22Rv1 (cell line): ENCODE data around the gene MOB3B.

Experiments used
- ZFX ChIP-seq: fragments of 450-650 bp; IDR thresholded peaks from 2 replicates; pipeline ENCODE4 v1.6.1; 2017; ENCODE audit warnings: antibody characterized with exemption, borderline replicate concordance
- TF ChIP-seq, protein P1 (sequence below): fragments of 450-650 bp; IDR thresholded peaks from 2 replicates; pipeline ENCODE4 v1.5.1; 2017; ENCODE audit warnings: mild to moderate bottlenecking

DNA sequence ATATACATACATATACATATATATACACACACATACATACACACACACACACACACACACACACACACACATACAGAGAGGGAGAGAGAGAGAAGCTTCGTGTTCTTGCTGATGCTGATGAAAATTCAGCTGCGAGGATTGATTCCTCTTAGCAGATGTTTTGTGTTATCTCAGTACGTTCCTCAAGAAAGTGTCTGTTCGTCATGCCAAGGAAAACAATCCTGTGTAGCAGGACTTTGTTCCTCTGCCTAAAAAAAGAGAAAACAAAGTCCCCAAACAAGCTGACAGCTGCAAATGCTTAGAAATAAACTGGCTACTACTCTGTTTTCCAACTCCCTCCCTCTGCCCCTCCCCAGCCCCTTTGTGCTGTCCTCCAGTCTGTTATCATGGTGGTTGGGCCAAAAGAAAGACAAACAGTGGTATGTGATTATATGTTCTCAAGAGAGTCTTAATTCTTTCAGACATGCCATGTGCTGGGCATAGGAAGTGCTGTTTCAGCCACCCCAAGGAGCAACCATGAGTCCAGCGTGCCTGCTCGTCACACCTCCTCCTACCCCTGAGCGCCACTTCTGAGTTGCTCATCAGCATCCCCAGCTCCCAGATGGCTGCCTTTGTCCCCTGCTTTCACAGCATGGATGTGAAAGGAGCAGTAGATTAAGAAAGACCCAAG lies 161.2 kb downstream of the MOB3B start:
- TF ChIP-seq, protein P1, sequence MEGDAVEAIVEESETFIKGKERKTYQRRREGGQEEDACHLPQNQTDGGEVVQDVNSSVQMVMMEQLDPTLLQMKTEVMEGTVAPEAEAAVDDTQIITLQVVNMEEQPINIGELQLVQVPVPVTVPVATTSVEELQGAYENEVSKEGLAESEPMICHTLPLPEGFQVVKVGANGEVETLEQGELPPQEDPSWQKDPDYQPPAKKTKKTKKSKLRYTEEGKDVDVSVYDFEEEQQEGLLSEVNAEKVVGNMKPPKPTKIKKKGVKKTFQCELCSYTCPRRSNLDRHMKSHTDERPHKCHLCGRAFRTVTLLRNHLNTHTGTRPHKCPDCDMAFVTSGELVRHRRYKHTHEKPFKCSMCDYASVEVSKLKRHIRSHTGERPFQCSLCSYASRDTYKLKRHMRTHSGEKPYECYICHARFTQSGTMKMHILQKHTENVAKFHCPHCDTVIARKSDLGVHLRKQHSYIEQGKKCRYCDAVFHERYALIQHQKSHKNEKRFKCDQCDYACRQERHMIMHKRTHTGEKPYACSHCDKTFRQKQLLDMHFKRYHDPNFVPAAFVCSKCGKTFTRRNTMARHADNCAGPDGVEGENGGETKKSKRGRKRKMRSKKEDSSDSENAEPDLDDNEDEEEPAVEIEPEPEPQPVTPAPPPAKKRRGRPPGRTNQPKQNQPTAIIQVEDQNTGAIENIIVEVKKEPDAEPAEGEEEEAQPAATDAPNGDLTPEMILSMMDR = no peak
- no peak for TF ChIP-seq ZFX
